HG02623 (cell line): ENCODE results near the gene ZG16B.

Experiments
- ATAC-seq: cut with Tn5 transposase; IDR thresholded peaks from one replicate; pipeline ENCODE4 v1.9.1; 2021; ENCODE audit warnings: moderate library complexity; ENCODE audit not compliant: unreplicated experiment

ZG16B gene, protein sequence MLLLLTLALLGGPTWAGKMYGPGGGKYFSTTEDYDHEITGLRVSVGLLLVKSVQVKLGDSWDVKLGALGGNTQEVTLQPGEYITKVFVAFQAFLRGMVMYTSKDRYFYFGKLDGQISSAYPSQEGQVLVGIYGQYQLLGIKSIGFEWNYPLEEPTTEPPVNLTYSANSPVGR

DNA sequence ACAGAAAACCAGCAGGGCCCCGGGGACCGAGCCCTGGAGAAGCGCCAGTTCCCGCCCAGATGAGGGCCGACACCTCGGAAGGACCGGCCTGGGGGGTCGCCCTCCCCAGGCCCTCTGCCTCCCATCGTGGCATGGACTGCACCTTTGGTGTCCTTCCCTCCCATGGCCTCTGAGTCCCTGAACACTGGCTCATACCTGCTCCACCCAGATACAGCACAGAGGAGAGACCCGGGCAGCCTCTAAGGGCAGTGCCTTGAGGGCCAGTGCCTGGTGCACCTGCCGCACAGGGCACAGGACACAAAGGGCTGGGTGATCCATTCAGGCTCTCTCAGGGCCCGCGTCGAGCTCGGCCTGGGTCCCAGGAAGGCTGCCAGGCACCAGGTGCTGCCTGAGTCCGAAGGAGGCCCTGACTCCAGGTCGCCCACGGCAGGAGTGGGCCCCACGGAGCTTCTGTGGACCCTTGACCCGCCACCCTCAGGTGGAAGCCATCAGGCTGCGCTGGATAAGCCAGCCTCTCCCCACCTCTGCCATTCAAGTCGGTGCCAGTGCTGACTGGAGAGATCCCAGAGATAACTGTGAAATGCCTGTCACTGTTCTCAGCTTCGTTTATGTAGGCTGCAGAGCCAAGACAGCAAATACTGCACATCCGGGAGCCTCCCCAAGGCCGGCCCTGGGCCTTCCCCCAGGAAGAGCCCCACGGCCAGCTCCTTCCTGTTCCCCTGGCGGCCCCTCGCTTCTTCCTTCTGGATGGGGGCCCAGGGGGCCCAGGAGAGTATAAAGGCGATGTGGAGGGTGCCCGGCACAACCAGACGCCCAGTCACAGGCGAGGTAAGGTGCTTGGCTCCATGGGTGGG lies at the start of gene ZG16B:
TSS of gene ZG16B (plus strand) at position 803 of the 854 bp plus-strand sequence. CDS start 139 bp downstream, outside the sequence.
- ATAC-seq = no peak

DNA sequence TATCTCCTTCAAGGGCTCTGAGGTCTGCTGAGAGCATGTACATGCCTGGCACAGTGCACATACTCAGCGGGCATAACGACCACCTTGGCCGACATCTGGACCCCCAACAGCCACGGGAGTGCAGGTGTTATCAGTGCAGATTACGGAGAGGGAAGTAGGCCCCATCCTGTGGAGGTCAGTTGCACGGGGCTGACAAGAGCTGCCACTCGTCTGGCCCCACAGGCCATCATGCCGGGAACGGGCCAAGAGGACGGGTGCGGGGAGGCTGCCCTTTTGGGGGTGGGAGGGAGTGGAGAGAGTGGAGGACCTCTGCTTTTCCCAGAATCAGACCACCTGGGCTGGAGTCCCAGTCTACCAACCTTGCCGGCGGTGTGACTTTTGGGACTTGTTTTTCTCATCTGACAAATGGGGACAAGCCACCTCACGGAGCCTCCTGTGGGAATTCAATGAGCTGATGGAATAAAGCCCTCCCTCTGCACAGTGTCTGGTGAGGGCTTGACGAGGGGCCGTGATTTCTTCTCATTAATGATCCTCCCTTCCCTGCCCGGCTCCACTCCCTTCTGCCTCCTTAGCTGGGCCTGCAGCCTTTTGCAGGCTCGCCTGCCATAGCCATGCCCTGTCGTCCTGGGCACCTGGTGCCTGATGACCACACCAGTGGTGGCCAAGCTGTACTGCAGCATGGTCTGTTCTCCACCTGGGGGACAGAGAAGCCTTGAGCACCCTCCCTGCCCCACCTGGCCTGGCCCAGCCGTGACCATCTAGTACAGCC lies 47.3 kb upstream of the ZG16B start:
- no peak for ATAC-seq

GRCh38 chr16:2783581-2784357 lies 46.3 kb upstream of the ZG16B start:
- no peak for ATAC-seq

GRCh38 chr16:2784358-2785100 lies 45.6 kb upstream of the ZG16B start:
- ATAC-seq = no peak

- ATAC-seq = no peak
Measured at GRCh38 chr16:2785101-2785991, 44.8 kb upstream of the ZG16B start.

DNA sequence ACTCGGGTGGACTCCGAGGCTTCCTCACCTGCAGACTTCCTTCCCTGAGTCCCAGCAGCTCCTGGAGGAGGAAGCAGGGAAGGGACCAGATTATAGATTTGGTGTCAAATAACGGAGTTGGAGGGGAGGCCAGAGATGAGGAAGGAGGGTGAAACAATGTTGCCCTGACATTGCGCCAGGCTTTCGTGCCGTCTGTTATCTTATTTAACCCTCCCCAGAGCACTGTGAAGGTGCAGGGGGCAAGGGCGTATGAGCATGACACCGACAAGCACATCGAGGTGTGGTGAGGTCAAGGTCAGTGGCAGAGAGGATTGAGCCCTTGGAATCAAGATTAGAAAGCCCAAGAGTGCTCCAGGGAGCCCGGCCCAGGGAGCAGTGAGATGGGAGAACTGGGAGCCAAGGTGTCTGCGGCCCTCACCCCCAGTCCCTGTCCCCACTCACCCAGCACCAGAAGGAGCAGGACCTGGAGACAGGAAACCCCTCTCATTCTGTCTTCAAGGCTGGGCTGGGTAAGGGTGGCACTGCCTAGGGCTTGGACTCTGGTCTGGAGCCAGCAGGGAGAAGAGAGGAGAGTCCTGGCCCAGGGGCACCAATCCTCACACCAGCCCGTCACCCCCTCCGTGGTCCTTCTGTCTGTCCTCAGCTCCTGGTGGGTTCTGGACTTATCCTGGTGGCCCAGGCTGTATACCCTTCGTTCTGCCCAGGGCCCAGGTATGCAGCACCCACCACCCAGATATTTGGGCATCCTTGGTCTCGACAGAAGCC lies 43.9 kb upstream of the ZG16B start:
- ATAC-seq = no peak

DNA sequence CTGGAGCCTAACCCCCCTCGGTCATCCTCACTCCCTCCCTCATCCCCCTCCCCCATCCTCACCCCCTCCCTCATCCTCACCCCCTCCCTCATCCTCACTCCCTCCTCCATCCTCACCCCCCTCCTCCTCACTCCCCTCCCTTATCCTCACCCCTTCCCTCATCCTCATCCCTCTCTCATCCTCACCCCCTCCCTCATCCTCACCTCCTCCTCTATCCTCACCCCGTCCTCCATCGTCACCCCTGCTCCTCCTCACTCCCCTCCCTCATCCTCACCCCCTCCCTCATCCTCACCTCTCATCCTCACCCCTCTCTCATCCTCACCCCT lies 43.3 kb upstream of the ZG16B start:
- no peak for ATAC-seq

DNA sequence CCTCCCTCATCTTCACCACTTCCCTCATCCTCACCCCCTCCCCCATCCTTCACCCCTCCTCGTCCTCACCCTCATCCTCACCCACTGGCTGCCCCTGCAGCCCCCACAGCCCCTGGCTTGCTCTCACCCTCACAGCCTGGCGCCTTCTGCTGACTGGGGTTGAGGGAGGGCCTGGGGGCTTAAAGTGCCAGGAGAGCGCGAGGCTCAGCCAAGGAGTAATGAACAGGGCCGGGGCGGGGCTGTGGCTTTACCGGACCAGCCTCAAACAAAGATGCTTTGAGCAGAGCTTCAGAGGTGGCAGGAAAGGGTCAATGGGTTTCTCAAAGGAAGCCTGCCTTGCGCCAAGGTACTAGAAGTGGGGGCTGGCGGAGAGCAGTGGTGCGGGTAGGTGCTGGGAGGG lies 42.7 kb upstream of the ZG16B start, which contains the start of gene PRSS33:
TSS of gene PRSS33 (minus strand) at position 155 of the 400 bp plus-strand sequence. CDS start 1,013 bp downstream, outside the sequence.
- no peak for ATAC-seq

GRCh38 chr16:2787961-2788360 lies 42.1 kb upstream of the ZG16B start:
- no peak for ATAC-seq

- no peak for ATAC-seq
Measured at GRCh38 chr16:2790631-2791030, 39.5 kb upstream of the ZG16B start.

GRCh38 chr16:2791174-2791573 lies 38.9 kb upstream of the ZG16B start:
- ATAC-seq = no peak

DNA sequence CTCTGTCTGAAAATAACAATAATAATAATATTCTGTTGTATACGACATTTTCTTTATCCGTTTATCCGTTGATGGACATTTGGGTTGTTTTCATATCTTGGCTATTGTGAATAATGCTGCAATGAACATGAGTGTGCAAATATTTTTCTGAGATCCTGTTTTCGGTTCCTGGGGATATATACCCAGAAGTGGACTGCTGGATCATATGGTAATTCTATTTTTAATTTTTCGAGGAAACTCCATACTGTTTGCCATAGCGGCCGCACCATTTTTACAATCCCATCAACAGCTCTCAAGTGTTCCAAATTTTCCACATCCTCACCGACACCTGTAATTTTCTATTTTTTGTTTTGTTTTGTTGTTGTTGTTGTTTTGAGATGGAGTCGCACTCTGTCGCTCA lies 37.2 kb upstream of the ZG16B start:
- ATAC-seq = no peak

DNA sequence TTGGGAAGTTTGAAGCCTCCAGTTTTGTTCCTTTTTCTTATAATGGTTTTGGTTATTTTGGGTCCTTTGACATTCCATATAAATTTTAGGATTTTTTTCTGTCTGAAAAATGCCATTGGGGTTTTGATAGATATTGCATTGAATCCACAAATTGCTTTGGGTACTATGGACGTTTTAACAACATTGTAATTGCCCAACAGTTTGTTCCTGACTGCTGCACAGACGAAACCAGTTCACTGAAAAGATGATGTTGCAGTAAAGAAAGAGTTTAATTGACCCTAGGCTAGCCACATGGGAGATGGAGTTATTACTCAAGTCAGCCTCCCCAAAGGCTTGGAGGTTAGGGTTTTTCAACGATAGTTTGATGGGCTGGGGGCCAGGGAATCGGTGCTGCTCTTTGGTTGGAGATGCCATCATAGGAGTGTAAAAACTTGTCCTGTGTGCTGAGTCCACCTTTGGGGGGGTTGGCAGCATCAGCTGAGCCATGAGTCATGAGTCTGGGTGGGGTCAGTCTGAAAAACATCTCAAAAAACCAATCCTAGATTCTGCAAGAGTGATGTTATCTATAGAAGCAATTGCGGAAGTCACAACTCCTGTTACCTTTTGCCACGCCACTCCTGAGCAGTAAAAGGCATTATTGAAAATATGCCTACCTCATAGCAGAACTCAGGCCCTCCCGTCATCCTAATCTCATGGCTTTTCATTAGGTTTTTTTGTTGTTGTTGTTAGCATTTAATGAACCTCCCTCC lies 34.5 kb upstream of the ZG16B start:
- no peak for ATAC-seq

DNA sequence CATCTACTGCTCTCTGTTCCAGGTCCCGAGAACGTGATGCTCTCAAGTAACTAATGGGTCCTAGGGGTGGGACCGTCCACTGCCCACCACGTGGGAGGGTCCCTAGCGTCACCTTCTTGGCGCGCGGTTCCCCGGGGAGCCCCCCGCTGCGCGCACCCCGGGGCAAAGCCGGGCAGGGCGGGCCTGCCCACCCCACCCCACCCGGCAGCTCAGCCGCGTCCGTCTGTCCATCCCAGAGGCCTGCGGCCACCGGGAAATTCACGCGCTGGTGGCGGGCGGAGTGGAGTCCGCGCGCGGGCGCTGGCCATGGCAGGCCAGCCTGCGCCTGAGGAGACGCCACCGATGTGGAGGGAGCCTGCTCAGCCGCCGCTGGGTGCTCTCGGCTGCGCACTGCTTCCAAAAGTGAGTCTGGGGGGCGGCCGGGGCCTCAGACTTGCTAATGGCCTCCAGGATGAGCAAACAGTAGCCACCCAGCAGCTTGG lies 31.3 kb upstream of the ZG16B start:
- ATAC-seq = no peak

DNA sequence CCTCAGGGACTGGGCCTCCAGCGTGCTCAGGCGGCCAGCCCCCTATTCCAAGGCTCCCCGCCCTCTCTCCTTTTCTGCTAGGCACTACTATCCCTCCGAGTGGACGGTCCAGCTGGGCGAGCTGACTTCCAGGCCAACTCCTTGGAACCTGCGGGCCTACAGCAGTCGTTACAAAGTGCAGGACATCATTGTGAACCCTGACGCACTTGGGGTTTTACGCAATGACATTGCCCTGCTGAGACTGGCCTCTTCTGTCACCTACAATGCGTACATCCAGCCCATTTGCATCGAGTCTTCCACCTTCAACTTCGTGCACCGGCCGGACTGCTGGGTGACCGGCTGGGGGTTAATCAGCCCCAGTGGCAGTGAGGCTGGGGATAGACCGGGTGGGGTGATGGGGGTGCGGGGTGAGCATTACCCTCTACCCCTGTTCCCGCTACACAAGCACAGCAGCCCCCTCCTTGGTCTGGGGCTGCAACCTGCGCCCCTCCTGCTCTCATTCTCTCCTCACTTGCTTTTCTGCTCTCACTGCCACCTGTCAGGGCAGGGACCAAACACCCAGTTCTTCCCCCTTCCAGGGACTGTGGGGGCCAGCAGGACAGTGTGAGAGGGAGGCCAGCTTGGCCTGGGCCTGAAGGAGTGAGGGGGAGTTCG lies 30.8 kb upstream of the ZG16B start:
- ATAC-seq = no peak

- no peak for ATAC-seq
Measured at GRCh38 chr16:2799859-2800226, 30.3 kb upstream of the ZG16B start.

- no peak for ATAC-seq
Measured at GRCh38 chr16:2803545-2804195, 26.4 kb upstream of the ZG16B start.
